Natural killer cell treated with Interleukin-12 subunit alpha and Interleukin-12 subunit beta and Interleukin-15 and Interleukin-18, amount 100 ng/mL, for 72 hours (primary cell): Measurements from ENCODE around the gene TARDBP. TPM values are rescaled to one million over a fixed set of nuclear protein-coding genes. Genes with fewer than 3 reads are reported as not detected.
A peak's percentile ranks its signal among the peaks of the same experiment; 100 is the strongest.
"Not testable (repeated sequence)": the region's sequence is repeated elsewhere in the genome, so short reads cannot be mapped to it uniquely, and the experiment has no call there.

Experiments
- ATAC-seq, 2 donors: fragments of 150-1000 bp; cut with Tn5 transposase in 1 of 2; sonication (Bioruptor Pico), chemical (Tn5 transposase) in 1 of 2; 2 replicates each; pipeline ENCODE4 v1.10.0; 2021
- DNase-seq: peaks from one replicate; pipeline ENCODE4 v3.0.0; 2022; ENCODE audit warnings: low spot score
- H3K27ac Mint-ChIP-seq, 2 donors: 1 replicate in 1 of 2; 2 replicates in 1 of 2; pipeline ENCODE4 v1.8.0; 2022; ENCODE audit warnings: mixed read lengths in 2 of 2, mild to moderate bottlenecking in 1 of 2, moderate library complexity in 1 of 2
- H3K27me3 Mint-ChIP-seq, 2 donors: 1 replicate in 1 of 2; 2 replicates in 1 of 2; pipeline ENCODE4 v1.8.0; 2022; ENCODE audit warnings: mixed read lengths in 2 of 2
- H3K36me3 Mint-ChIP-seq: one replicate; pipeline ENCODE4 v1.8.0; 2022; ENCODE audit warnings: mixed read lengths
- H3K4me1 Mint-ChIP-seq, 2 donors: 1 replicate in 1 of 2; 2 replicates in 1 of 2; pipeline ENCODE4 v1.8.0; 2022; ENCODE audit warnings: low read depth in 2 of 2, mixed read lengths in 2 of 2, mild to moderate bottlenecking in 1 of 2
- H3K4me3 Mint-ChIP-seq: one replicate; pipeline ENCODE4 v1.8.0; 2022; ENCODE audit warnings: mixed read lengths
- H3K9me3 Mint-ChIP-seq: 2 replicates; pipeline ENCODE4 v1.8.0; 2022; ENCODE audit warnings: mixed read lengths
- total RNA-seq, 2 donors: library from RNA; stranded (reverse); gene quantifications; one replicate each; pipeline ENCODE4 v1.2.3, GENCODE V29; 2022

Gene TARDBP
- total RNA-seq, 2 donors from 2014 or later = 147 to 226 TPM

DNA sequence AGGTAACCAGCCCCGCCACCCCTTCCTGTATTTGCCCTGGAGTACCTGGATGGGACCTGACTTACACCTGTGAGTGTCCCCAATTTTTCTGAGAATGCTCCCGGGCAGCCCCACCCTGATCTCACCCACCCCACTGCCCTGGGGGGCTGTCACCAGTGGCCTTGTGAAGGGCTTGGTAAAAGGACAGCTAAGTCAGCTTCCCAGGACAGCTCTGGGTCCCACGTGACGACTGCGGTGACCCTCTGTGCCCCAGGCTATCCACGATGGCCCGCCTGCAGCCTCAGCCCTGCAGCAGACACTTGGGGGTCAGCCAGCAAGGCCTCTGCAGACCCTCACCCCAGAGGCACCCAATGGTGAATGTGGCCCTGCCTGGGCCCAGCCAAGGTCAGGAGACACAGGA is 41.7 kb downstream of the TARDBP start:
- no peak overlapping the region for H3K27ac Mint-ChIP-seq
- peaks cover 0 to 2% of the 10 kb centered on the region in 2 donors for H3K27me3 Mint-ChIP-seq
- no peak for DNase-seq
- ATAC-seq = no peak
- no peak overlapping the region for H3K4me3 Mint-ChIP-seq
- H3K4me1 Mint-ChIP-seq = peaks cover 5 to 12% of the 10 kb centered on the region in 2 donors
- no peaks in the 10 kb centered on the region for H3K36me3 Mint-ChIP-seq
- no peaks in the 10 kb centered on the region for H3K9me3 Mint-ChIP-seq

DNA sequence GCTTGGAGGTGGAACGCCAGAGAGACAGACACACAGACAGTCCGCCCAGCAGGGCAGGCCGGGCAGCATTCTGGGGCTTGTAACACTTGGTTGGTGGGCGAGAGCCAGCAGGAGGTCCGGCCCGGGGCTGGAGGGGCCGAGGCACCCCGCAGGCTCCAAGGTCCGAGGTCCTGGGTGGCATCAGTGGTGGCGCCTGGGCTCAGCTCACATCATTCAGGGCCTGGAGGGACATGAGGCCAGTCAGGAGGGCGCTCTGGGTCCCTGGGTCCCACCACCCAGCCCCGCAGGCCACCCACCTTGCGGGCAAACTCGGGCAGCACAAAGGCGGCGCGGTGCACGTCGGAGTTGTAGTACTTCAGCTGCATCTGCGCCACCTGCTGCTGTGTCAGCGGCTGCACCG is 42.2 kb downstream of the TARDBP start:
- Mint-ChIP-seq H3K27me3 (peaks cover 0 to 2% of the 10 kb centered on the region in 2 donors), H3K4me1 (peaks cover 6 to 13% of the 10 kb centered on the region in 2 donors), H3K36me3 (no peaks in the 10 kb centered on the region), H3K4me3 (no peak overlapping the region), H3K9me3 (no peaks in the 10 kb centered on the region), H3K27ac (no peak overlapping the region)
- ATAC-seq (no peak), DNase-seq (no peak)

DNA sequence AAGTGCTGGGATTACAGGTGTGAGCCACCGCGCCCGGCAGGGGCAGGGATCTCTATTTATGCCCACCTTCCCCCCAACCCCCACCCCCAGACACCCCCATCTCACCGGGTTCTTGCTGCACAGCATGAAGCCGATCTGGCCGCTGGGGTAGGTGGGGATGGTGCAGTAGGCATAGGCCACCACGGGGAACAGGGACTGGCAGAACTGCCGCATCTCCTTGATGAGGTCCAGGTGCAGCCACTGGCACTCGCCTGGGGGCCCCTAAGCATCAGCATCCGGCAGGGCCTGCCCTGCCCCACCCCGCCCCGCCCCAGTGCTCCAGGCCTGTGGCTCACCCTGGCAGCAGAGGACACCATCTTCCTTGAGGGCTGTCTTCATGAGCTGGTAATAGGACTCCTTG is 43.2 kb downstream of the TARDBP start:
- no peak for ATAC-seq
- Mint-ChIP-seq H3K36me3 (no peaks in the 10 kb centered on the region), H3K9me3 (no peaks in the 10 kb centered on the region), H3K27ac (no peak overlapping the region), H3K4me3 (no peak overlapping the region), H3K27me3 (peaks cover 0 to 2% of the 10 kb centered on the region in 2 donors), H3K4me1 (peaks cover 12 to 19% of the 10 kb centered on the region in 2 donors)
- no peak for DNase-seq

DNA sequence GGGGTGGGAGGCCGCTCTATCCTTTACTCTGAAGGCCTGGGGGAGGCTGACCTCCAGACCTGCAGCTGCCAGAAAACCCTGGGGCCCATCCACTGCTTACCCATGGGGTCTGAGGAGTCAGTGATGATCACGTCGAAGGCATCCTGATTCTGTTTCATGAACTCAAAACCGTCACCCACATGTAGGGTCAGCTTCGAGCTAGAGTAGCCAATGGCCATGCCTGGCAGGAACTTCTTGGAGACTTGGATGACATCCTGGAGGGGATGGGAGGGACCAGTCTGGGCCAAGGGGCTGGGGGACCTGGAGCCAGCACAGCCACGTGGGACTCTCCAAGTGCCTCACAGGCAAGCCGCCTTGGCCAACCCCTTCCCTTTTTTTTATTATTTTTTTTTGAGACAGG is 44.0 kb downstream of the TARDBP start:
- H3K27ac Mint-ChIP-seq = no peak overlapping the region
- no peak overlapping the region for H3K4me3 Mint-ChIP-seq
- no peak for DNase-seq

DNA sequence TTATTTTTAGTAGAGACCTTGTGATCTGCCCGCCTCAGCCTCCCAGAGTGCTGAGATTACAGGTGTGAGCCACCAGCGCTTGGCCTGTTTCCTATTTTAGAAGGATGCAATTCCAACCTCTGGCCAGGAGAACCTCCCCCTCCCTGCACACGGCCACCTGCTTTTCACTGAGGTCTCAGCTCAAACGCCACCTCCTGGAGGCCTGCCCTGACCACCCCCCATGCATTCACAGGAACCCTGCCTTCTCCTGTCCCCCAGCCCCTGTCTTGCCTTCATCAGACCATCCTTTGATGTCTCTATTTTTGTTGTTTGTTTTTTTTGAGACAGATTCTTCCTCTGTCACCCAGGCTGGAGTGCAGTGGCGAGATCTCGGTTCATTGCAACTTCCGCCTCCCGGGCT is 45.0 kb downstream of the TARDBP start:
- no peak overlapping the region for H3K27ac Mint-ChIP-seq
- DNase-seq = no peak
- no peaks in the 10 kb centered on the region for H3K27me3 Mint-ChIP-seq
- no peak for ATAC-seq
- H3K9me3 Mint-ChIP-seq = no peaks in the 10 kb centered on the region
- H3K4me1 Mint-ChIP-seq = peaks cover 27 to 28% of the 10 kb centered on the region in 2 donors
- no peaks in the 10 kb centered on the region for H3K36me3 Mint-ChIP-seq
- H3K4me3 Mint-ChIP-seq = peak overlapping the region; percentile 25

More for the DNA sequence above, 44.0 kb downstream of the TARDBP start:
- H3K27me3 Mint-ChIP-seq = peaks cover 0 to 2% of the 10 kb centered on the region in 2 donors
- no peaks in the 10 kb centered on the region for H3K9me3 Mint-ChIP-seq
- ATAC-seq = no peak
- H3K36me3 Mint-ChIP-seq = no peaks in the 10 kb centered on the region
- H3K4me1 Mint-ChIP-seq = peaks cover 18 to 23% of the 10 kb centered on the region in 2 donors

DNA sequence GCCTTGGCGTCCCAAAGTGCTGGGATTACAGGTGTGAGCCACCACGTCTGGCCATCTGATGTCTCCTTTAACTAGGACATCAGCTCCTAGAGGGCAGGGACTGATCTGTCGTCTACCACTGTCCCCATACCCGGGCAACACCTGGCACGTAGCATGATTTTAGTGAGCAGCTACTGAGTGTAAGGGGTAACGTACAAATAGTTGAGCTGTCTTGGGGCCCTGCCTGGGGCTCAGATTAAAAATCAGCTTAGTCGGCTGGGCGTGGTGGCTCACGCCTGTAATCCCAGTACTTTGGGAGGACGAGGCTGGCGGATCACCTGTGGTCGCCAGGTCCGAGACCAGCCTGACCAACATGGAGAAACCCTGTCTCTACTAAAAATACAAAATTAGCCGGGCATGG is 45.6 kb downstream of the TARDBP start:
- Mint-ChIP-seq H3K4me3 (peak overlapping the region; percentile 96), H3K27ac (no peak overlapping the region), H3K27me3 (no peaks in the 10 kb centered on the region), H3K36me3 (no peaks in the 10 kb centered on the region), H3K4me1 (peaks cover 32 to 33% of the 10 kb centered on the region in 2 donors), H3K9me3 (no peaks in the 10 kb centered on the region)
- ATAC-seq = no peak
- DNase-seq = no peak

DNA sequence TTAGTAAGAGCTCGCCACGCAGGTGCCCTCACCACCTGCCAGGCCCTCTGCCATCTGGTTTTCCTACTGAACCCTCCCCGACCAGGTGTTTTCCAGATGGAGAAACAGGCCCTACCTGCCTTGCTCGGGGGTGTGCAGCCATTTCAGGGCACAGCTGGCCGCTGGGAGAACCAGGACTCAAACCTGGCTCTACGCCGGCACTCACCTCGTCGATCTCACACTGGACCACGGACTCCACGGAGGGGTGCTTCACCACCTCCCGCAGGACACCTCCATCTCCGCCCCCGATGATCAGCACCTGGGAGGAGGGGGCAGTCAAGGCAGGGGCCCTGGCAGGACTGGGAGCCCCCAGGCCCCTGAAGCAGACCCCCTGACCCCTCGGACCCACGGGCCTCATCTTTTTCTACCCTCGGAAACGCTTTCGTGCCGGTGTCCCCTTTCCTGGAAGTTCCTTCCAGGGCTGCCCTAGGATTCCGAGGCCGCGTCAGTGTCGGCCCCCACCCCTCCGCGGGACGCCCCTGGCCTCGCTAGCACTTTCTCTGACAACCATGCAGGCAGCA is 46.2 kb downstream of the TARDBP start:
- no peak for DNase-seq
- H3K4me1 Mint-ChIP-seq = peaks cover 38 to 39% of the 10 kb centered on the region in 2 donors

DNA sequence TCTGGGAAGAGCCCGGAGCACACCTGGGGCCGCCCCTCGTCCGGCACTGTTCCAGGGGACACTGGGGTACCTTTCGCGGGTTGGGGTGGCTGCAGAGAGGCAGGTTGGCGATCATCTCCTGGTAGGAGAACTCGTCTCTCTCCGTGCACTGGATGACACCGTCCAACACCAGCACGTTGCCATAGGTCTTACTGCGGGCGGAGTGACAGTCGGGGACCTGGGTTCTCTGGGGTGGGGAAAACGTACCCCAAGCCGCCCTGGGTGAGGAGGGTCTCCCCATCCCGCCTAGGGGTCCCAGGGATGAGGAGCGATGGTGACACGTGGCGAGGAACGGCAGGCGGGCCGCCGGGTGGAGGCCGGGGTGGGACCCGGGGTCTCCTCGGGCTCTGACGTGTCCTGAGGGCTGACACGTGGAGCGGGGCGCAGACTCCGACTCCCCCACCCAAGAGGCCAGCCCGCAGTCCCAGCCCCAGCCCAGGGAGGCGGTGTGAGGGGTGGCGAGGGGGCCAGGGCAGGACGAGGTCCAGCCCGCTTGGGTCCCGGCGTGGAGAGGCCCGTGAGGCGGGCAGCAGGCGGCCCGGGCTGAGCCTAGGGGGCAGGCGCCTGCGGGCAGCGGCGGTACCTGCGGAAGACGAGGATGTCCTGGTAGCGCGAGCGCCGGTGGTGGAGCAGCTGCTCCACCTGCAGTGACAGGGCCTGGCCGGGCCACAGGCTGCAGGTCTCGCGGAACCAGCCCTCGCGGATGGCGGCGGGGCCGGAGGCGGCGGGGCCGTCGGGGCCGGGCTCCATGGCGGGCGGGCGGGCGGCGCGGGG is 46.9 kb downstream of the TARDBP start:
- H3K36me3 Mint-ChIP-seq = no peaks in the 10 kb centered on the region
- peaks cover 38 to 39% of the 10 kb centered on the region in 2 donors for H3K4me1 Mint-ChIP-seq
- ATAC-seq = peak in 1 of 2 donors; percentile 15
- no peaks in the 10 kb centered on the region for H3K9me3 Mint-ChIP-seq
- H3K27me3 Mint-ChIP-seq = no peaks in the 10 kb centered on the region
- DNase-seq = no peak
- H3K4me3 Mint-ChIP-seq = peak overlapping the region; percentile 96
- H3K27ac Mint-ChIP-seq = peak overlapping the region; percentile 82 to 89

More for the DNA sequence above, 46.2 kb downstream of the TARDBP start:
- ATAC-seq = no peak
- no peaks in the 10 kb centered on the region for H3K36me3 Mint-ChIP-seq
- H3K27ac Mint-ChIP-seq = peak overlapping the region; percentile 82 to 89
- H3K4me3 Mint-ChIP-seq = peak overlapping the region; percentile 96
- H3K9me3 Mint-ChIP-seq = no peaks in the 10 kb centered on the region
- H3K27me3 Mint-ChIP-seq = no peaks in the 10 kb centered on the region

DNA sequence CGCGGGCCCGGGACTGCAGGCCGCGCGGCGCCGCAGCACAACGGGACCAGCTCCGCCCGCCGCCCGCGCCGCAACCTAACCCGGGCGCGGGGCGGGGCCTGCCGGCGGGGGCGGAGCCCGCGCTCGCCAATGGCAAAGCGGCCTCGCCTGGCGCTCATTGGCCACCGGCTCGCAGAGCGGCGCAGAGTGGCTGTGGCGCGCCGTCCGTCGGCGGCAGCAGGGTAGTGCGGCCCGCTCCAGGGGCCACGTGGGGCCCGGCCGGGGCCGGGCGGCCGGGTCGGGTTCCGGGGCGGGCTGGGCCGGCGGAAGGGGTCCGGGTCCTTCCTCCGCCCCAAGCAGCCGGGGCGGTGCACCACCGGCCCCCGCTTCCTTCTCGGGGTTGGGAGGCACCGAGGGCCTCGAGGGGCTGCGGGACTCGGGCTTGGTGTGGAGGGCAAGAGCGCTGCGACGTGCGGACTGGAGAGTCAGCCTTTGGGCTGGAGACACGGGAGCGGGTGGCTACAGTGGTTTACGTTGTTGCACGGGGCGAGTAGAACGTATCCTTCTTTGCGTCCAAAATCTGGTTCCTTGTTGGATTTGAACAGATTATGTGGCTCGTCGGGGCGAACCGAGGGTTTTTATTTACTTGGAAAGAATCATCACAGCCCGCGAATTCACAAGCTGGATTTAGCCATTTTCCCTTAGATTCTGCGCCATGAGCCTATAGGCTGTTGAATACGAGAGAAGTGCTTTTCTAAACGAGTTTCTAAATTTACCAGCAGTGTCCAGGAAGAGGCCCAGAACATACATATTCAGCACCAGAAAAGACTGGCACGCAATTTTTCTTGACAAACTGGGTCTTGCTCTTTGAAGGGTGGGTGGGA is 47.7 kb downstream of the TARDBP start, which contains the start of gene SRM:
Gene SRM (minus strand): TSS at position 51 of the 863 bp plus-strand sequence. CDS start 75 bp downstream, outside the sequence.
- DNase-seq (peak; percentile 94), ATAC-seq (peak; percentile 95 to 97)
- peaks cover 38 to 39% of the 10 kb centered on the region in 2 donors for H3K4me1 Mint-ChIP-seq
- peak within 1 kb of the TSS; percentile 82 to 89 for H3K27ac Mint-ChIP-seq
- H3K9me3 Mint-ChIP-seq = no peaks in the 10 kb centered on the region
- peaks cover 4% of the 10 kb centered on the region for H3K36me3 Mint-ChIP-seq
- no peaks in the 10 kb centered on the region for H3K27me3 Mint-ChIP-seq
- peak within 1 kb of the TSS; percentile 96 for H3K4me3 Mint-ChIP-seq

DNA sequence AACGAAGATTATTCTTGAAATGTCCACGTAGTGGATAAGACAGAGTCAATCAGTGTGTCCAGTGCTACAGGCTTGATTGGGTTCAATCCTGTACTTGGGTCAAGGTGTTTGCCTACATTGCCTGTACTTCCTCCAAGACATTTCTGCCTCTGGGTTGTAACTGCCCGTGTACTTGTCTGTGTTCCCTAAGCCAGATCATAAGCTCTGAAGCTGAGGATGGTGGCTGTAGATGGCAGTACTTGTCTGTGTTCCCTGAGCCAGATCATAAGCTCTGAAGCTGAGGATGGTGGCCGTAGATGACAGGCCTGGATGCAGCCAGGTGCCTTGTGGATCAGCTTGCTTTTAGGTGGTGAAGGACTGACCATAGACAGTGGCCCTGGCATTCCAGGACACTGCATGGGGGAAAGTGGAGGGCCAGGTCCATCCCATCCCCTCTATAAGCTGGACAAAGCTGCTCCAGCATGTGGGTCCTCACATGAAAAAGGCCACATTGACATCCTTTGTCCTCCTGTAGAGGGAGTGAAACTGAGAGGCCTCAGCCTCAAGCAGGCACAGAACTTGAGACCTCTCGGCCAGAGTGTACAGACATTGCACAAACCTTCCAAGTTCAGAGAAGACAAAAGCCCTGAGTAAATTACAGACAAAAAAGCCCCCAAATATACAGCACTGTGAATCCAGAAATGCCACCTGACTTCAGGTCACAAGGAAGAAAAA is 49.4 kb downstream of the TARDBP start:
- ATAC-seq (no peak), DNase-seq (no peak)
- Mint-ChIP-seq H3K4me1 (peaks cover 38 to 39% of the 10 kb centered on the region in 2 donors), H3K4me3 (peak overlapping the region; percentile 91), H3K9me3 (no peaks in the 10 kb centered on the region), H3K36me3 (peaks cover 8% of the 10 kb centered on the region), H3K27ac (peak overlapping the region in 1 of 2 donors; percentile 80), H3K27me3 (no peaks in the 10 kb centered on the region)

DNA sequence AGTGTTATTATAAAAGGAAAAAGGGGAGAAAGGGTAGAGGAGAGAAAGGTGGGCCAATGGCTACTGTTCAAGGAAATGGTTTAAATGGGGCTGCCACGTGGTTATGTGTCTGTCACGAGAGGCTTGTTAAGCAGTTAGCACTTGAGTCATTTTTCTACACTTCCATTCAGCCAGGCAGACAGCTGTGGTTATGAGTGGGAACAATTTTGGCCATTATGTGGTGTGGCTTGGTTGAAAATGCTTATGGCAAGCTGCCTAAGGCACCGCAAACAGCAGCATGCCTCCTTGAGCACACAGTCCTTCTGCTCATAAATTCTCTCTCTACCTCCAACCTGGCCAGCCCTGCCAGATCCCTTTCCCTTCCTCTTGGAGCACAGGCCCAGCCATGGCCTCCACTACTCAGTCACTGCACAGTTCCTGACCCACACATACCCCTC is 50.5 kb downstream of the TARDBP start:
- Mint-ChIP-seq H3K9me3 (no peaks in the 10 kb centered on the region), H3K4me1 (peaks cover 38 to 39% of the 10 kb centered on the region in 2 donors)
- peak; percentile 85 for DNase-seq

DNA sequence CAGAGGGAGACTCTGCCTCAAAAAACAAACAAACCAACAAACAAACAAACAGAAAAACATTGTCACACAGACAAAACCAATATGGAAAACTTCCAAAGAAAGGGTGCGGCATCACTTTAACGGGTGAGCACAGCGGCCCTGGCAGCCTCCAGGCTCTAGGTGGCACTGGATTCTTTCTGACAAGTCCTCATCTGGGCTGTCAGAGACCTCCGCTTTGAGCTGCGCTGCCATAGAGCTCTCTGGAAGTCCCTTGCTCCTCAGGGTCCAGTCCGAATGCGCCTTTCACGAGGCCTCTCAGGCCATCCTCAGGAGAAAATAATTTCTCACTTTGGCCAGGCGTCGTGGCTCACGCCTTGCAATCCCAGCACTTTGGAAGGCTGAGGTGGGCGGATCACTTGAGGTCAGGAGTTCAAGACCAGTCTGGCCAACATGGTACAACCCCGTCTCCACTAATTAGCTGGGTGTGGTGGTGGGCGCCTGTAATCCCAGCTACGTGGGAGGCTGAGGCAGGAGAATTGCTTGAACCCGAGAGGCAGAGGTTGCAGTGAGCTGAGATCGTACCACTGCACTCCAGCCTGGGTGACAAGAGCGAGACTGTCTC is 51.6 kb downstream of the TARDBP start:
- peaks cover 32 to 36% of the 10 kb centered on the region in 2 donors for H3K4me1 Mint-ChIP-seq
- not testable (repeated sequence) for H3K27me3 Mint-ChIP-seq, ATAC-seq, DNase-seq, H3K9me3 Mint-ChIP-seq, H3K27ac Mint-ChIP-seq
- H3K36me3 Mint-ChIP-seq = peaks cover 11% of the 10 kb centered on the region
- H3K4me3 Mint-ChIP-seq = peak overlapping the region; percentile 63

More for the DNA sequence above, 50.5 kb downstream of the TARDBP start:
- H3K27ac Mint-ChIP-seq = peak overlapping the region; percentile 53 to 80
- no peaks in the 10 kb centered on the region for H3K27me3 Mint-ChIP-seq
- peaks cover 8% of the 10 kb centered on the region for H3K36me3 Mint-ChIP-seq
- peak; percentile 65 to 67 for ATAC-seq
- peak overlapping the region; percentile 63 for H3K4me3 Mint-ChIP-seq
